Endodermal cell (in vitro differentiated cells): ENCODE measurements around the gene ADCY3. TPM values are rescaled to one million over a fixed set of nuclear protein-coding genes. Genes with fewer than 3 reads are reported as not detected.

Experiments used
- DNase-seq: peaks from one replicate; pipeline ENCODE4 v3.0.0-alpha.2; 2017
- H3K27ac ChIP-seq: 2 replicates; pipeline ENCODE4 v1.5.1; 2013; ENCODE audit warnings: mild to moderate bottlenecking, low read depth, low read length, moderate library complexity
- H3K27me3 ChIP-seq: 2 replicates; pipeline ENCODE4 v1.6.1; 2013; ENCODE audit warnings: mild to moderate bottlenecking, low read length, moderate library complexity; ENCODE audit not compliant: insufficient read depth, control insufficient read depth, poor library complexity, severe bottlenecking
- H3K36me3 ChIP-seq: 2 replicates; pipeline ENCODE4 v1.7.0; 2013; ENCODE audit warnings: mild to moderate bottlenecking, low read length, moderate library complexity; ENCODE audit not compliant: control insufficient read depth, insufficient read depth
- H3K4me1 ChIP-seq: one replicate; pipeline ENCODE4 v1.7.0; 2013; ENCODE audit warnings: low read length; ENCODE audit not compliant: control insufficient read depth, insufficient read depth
- H3K4me3 ChIP-seq: 2 replicates; pipeline ENCODE4 v1.5.1; 2013; ENCODE audit warnings: mild to moderate bottlenecking, low read length, moderate library complexity
- H3K9ac ChIP-seq: 2 replicates; pipeline ENCODE4 v1.6.1; 2013; ENCODE audit warnings: mild to moderate bottlenecking, low read length, moderate library complexity; ENCODE audit not compliant: poor library complexity, severe bottlenecking; ENCODE audit errors: extremely low read depth
- H3K9me3 ChIP-seq: 2 replicates; pipeline ENCODE4 v1.6.1; 2013; ENCODE audit warnings: mild to moderate bottlenecking, low read length, moderate library complexity; ENCODE audit not compliant: control insufficient read depth
- H3K27ac Mint-ChIP-seq: 2 replicates; pipeline ENCODE4 v1.8.0; 2020; ENCODE audit warnings: mixed read lengths
- H3K27me3 Mint-ChIP-seq: 2 replicates; pipeline ENCODE4 v1.8.0; 2021; ENCODE audit warnings: mild to moderate bottlenecking, mixed read lengths; ENCODE audit not compliant: insufficient read depth
- H3K36me3 Mint-ChIP-seq: 2 replicates; pipeline ENCODE4 v1.8.0; 2020; ENCODE audit warnings: low read depth, mixed read lengths
- H3K4me1 Mint-ChIP-seq: 2 replicates; pipeline ENCODE4 v1.8.0; 2020; ENCODE audit warnings: mixed read lengths
- H3K4me3 Mint-ChIP-seq: 2 replicates; pipeline ENCODE4 v1.8.0; 2020; ENCODE audit warnings: mild to moderate bottlenecking, moderate library complexity, mixed read lengths
- H3K9me3 Mint-ChIP-seq: 2 replicates; pipeline ENCODE4 v1.8.0; 2020; ENCODE audit warnings: mild to moderate bottlenecking, mixed read lengths
- CTCF ChIP-seq: fragments of 200-600 bp; sonication (generic); conservative IDR thresholded peaks from 2 replicates; pipeline ENCODE4 v1.5.0; 2021; ENCODE audit warnings: antibody characterized with exemption, mild to moderate bottlenecking
- WGBS, 2 experiments: methylation state at CpG; one replicate each; pipeline versions ENCODE4 v1.1.5 to v1.1.7; 2013; ENCODE audit warnings: missing lambda C conversion rate in 2 of 2, mixed read lengths in 1 of 2; ENCODE audit not compliant: insufficient coverage in 1 of 2, insufficient read length in 1 of 2; 5-methylcytosine and 5-hydroxymethylcytosine counted together
- total RNA-seq, 2 donors: library from RNA; stranded (reverse); fragmentation: NEBNext Ultra II Directional in 1 of 2; extraction: Animal tissue kit (Norgen Biotek cat#: 25700) in 1 of 2; gene quantifications; 2 replicates in 1 of 2; 3 replicates in 1 of 2; pipeline ENCODE4 v1.2.1, GENCODE V29; 2021

Gene ADCY3
- total RNA-seq, 2 donors from 2014 or later: 29.8 to 41.2 TPM

- no peak overlapping the region for H3K9ac ChIP-seq
- no peak overlapping the region for H3K27ac ChIP-seq
- H3K36me3 ChIP-seq: no peaks in the 10 kb centered on the region
- Mint-ChIP-seq H3K4me1 (no peaks in the 10 kb centered on the region), H3K9me3 (peaks cover 2% of the 10 kb centered on the region), H3K36me3 (peaks cover 15% of the 10 kb centered on the region), H3K4me3 (no peak overlapping the region), H3K27me3 (no peaks in the 10 kb centered on the region), H3K27ac (no peak overlapping the region)
- no peak for TF ChIP-seq CTCF
- no peaks in the 10 kb centered on the region for H3K4me1 ChIP-seq
- H3K27me3 ChIP-seq: no peaks in the 10 kb centered on the region
- DNase-seq: no peak
- H3K4me3 ChIP-seq: no peak overlapping the region
- WGBS, 2 experiments: 84 to 87% methylated on average over 8 to 17 of the region's 17 CpGs
- H3K9me3 ChIP-seq: no peaks in the 10 kb centered on the region
Observed at GRCh38 chr2:24840164-24840869, 79.7 kb downstream of the ADCY3 start.

GRCh38 chr2:24839729-24840128 is 80.3 kb downstream of the ADCY3 start:
- H3K9ac ChIP-seq: no peak overlapping the region

GRCh38 chr2:24838541-24838940 is 81.5 kb downstream of the ADCY3 start:
- Histone ChIP-seq H3K4me3 (no peak overlapping the region), H3K27ac (no peak overlapping the region), H3K36me3 (peaks cover 4% of the 10 kb centered on the region), H3K9me3 (peaks cover 4% of the 10 kb centered on the region), H3K27me3 (no peaks in the 10 kb centered on the region), H3K9ac (no peak overlapping the region), H3K4me1 (no peaks in the 10 kb centered on the region)
- 92 to 95% methylated on average over 9 to 18 of the region's 18 CpGs for WGBS, 2 experiments
- H3K4me1 Mint-ChIP-seq: peaks cover under 1% of the 10 kb centered on the region
- DNase-seq: no peak
- no peak overlapping the region for H3K4me3 Mint-ChIP-seq
- no peaks in the 10 kb centered on the region for H3K27me3 Mint-ChIP-seq
- H3K27ac Mint-ChIP-seq: no peak overlapping the region
- TF ChIP-seq CTCF: no peak
- peaks cover 24% of the 10 kb centered on the region for H3K36me3 Mint-ChIP-seq
- peaks cover 1% of the 10 kb centered on the region for H3K9me3 Mint-ChIP-seq

More at GRCh38 chr2:24839729-24840128, 80.3 kb downstream of the ADCY3 start:
- Histone ChIP-seq H3K9me3 (no peaks in the 10 kb centered on the region), H3K27me3 (no peaks in the 10 kb centered on the region), H3K4me1 (no peaks in the 10 kb centered on the region), H3K36me3 (no peaks in the 10 kb centered on the region), H3K27ac (no peak overlapping the region), H3K4me3 (no peak overlapping the region)
- no peak for DNase-seq
- no peak overlapping the region for H3K4me3 Mint-ChIP-seq
- H3K36me3 Mint-ChIP-seq: peaks cover 19% of the 10 kb centered on the region
- no peaks in the 10 kb centered on the region for H3K4me1 Mint-ChIP-seq
- H3K27ac Mint-ChIP-seq: no peak overlapping the region
- no peak for TF ChIP-seq CTCF
- no peaks in the 10 kb centered on the region for H3K27me3 Mint-ChIP-seq
- 92 to 95% methylated on average over 4 to 15 of the region's 15 CpGs for WGBS, 2 experiments
- H3K9me3 Mint-ChIP-seq: no peaks in the 10 kb centered on the region
